Measurements from ENCODE around the gene ABCG1. TPM values are rescaled to one million over a fixed set of nuclear protein-coding genes. Genes with fewer than 3 reads are reported as not detected.

Gene ABCG1
- total RNA-seq, 3 donors from 2014 or later: 44.4 to 67.0 (median 56.8) TPM

DNA sequence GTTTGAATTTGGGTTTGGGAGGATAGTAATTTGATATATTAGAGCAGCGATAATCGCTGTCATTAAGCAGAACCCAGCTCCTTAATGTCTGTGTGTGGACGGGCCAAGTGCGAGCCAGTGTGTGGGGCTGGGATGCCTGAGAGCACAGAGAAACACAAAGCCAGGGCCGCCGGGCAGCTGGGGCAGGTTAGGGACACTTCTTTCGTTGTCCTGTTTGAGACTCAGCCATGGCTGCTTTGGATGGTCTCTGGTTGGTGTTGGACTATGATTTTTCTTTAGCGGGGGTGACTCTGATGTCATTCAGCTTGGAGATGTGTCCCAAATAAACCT lies 33.4 kb downstream of the ABCG1 start:
- TF ChIP-seq CTCF (IDR thresholded peaks at IDR 0.05): no peak
- H3K4me3 ChIP-seq: no peak overlapping the region
- no peaks in the 10 kb centered on the region for H3K36me3 ChIP-seq (ENCODE audit: low read depth)
- H3K9me3 ChIP-seq: no peaks in the 10 kb centered on the region
- intact Hi-C loops (cut with DNase I, micrococcal nuclease): loop anchor here in 1 of 2 donors (10.0 kb wide), 1 partner anchor 97 kb away; no protein-coding TSS in a partner anchor
- DNase-seq (no peak), ATAC-seq (no peak)
- H3K4me1 ChIP-seq (ENCODE audit: low read depth): peaks cover 3% of the 10 kb centered on the region

DNA sequence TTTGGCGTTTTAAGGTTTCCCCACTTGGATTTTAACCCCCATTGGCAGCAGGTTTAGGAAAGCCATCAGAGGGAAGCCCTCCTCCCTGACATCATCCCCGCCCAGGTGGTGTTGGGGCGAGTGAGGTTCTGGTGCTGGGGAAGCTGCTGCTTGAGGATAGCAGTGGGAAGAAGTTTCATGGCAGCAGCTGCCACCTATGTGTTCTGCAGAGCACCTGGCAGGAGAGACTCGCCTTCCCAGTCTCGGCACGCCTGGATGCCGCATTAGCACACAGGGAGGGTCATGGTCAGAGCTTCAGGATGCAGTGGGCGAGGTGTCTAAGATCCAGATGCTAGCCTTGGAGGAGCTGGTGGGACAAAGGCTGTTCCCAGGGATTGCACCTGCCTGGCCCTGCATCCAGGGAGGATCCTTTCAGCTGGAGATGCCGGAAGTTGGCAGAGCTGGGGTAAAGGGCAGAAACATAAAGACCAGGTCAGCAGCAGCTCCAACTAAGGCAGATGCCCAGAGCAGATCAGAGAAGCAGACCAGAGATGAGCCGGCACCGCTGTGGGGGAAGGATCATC lies 33.9 kb downstream of the ABCG1 start:
- intact Hi-C loops (cut with DNase I, micrococcal nuclease): loop anchor here in 1 of 2 donors (10.0 kb wide), 1 partner anchor 98 kb away; no protein-coding TSS in a partner anchor
- peak; percentile 47 to 59 (median 55) for DNase-seq
- peak; percentile 83 for ATAC-seq

DNA sequence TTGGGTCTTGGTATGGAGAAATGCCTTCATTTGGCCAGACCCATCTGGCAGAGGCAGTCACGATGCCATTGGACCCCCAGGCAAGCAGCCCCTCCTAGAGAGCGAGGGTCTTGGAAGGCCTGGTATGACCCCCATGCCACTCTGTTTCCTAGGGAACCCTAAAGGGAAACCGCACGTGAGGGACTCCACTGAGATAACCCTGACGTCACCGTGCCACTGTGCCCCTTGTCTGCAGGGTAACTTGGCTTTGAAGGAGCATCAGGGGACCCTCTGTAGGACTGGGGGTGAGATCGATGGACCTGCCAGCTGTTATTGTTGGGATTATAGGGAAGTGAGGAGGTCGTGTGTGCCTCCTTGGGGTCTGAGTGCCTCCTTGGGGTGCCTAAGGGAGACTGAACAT lies 34.5 kb downstream of the ABCG1 start:
- no peak for ATAC-seq
- TF ChIP-seq CTCF (IDR thresholded peaks at IDR 0.05): no peak
- H3K36me3 ChIP-seq (ENCODE audit: low read depth): no peaks in the 10 kb centered on the region

More for the DNA sequence above, 33.9 kb downstream of the ABCG1 start:
- TF ChIP-seq CTCF (IDR thresholded peaks at IDR 0.05): no peak
- Histone ChIP-seq H3K36me3 (ENCODE audit: low read depth) (no peaks in the 10 kb centered on the region), H3K4me3 (no peak overlapping the region), H3K4me1 (ENCODE audit: low read depth) (peaks cover 3% of the 10 kb centered on the region), H3K9me3 (no peaks in the 10 kb centered on the region)

GRCh38 chr21:42254083-42254482 lies 35.1 kb downstream of the ABCG1 start:
- no peak for TF ChIP-seq CTCF (IDR thresholded peaks at IDR 0.05)
- intact Hi-C loops (cut with DNase I, micrococcal nuclease): loop anchor here in 1 of 2 donors (10.0 kb wide), 1 partner anchor 99 kb away; no protein-coding TSS in a partner anchor
- Histone ChIP-seq H3K4me3 (no peak overlapping the region), H3K4me1 (ENCODE audit: low read depth) (peaks cover 5% of the 10 kb centered on the region), H3K36me3 (ENCODE audit: low read depth) (no peaks in the 10 kb centered on the region), H3K9me3 (no peaks in the 10 kb centered on the region)
- DNase-seq: peak in 1 of 3 donors; percentile 2
- no peak for ATAC-seq

More for the DNA sequence above, 34.5 kb downstream of the ABCG1 start:
- intact Hi-C loops (cut with DNase I, micrococcal nuclease): loop anchor here in 1 of 2 donors (10.0 kb wide), 1 partner anchor 99 kb away; no protein-coding TSS in a partner anchor
- Histone ChIP-seq H3K4me3 (no peak overlapping the region), H3K9me3 (no peaks in the 10 kb centered on the region), H3K4me1 (ENCODE audit: low read depth) (peaks cover 3% of the 10 kb centered on the region)
- peak in 1 of 3 donors; percentile 14 for DNase-seq

DNA sequence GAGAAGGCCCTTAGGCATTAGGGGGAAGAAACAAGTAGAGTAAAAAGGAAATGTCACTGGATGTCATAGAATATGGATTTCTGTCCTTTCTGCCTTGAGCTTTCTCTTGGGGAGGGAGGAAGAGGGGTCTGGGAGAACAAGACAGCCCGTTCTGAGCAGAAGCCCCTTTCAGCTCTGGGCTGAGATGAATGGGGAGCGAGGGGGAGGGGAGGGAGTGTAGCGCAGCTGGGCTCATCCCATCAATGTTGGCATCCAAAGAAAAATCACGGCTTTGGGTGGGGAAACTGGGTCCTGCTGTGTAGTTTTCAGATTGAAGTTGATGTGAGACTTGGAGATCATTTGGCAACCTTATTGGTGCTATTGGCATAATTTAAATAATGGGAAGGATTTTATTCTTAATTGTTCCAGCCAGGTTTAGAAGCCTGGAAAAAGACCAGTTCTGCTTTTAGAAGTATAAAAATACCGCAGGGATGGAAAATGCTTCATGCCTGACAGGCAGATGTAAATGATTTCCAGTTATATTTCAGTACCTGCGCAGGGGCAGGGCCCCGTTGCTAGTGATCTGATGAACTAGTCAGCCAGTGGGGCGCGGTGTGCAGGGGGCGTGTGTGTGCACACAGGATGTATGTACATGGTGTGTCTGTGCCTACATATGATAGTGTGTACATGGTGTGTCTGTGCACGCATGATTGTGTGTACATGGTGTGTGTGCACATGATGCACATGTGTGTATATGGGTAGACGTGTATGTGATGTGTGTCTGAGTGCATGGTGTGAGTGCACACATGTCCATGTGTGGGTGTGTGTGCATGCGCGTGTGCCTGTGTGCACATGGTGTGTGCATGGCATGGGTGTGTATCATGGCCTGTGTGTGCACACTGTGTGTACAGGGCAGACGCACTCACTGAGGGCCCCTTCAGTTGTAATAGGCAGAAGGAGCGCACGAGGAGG lies 36.0 kb downstream of the ABCG1 start:
- Histone ChIP-seq H3K36me3 (ENCODE audit: low read depth) (no peaks in the 10 kb centered on the region), H3K9me3 (no peaks in the 10 kb centered on the region), H3K4me1 (ENCODE audit: low read depth) (peaks cover 2% of the 10 kb centered on the region), H3K4me3 (no peak overlapping the region)
- ATAC-seq: no peak
- TF ChIP-seq CTCF (IDR thresholded peaks at IDR 0.05): no peak
- DNase-seq: peak in 1 of 3 donors; percentile 27
- intact Hi-C loops (cut with DNase I, micrococcal nuclease): loop anchor here (5.0 to 10.0 kb wide), 2 partner anchors 93 to 100 kb away; no protein-coding TSS in a partner anchor
